HepG2 (cell line): ENCODE results near the gene FAM83C. TPM values are rescaled to one million over a fixed set of nuclear protein-coding genes. Genes with fewer than 3 reads are reported as not detected.

ENCODE experiments used
- BRCA1 ChIP-seq: sonication (generic); formaldehyde crosslinking; IDR thresholded peaks from 2 replicates; pipeline ENCODE4 v1.4.0; 2020; ENCODE audit warnings: missing genetic modification reagents
- MAF1 ChIP-seq: sonication (generic); formaldehyde crosslinking; IDR thresholded peaks from 2 replicates; pipeline ENCODE4 v1.5.0; 2020; ENCODE audit warnings: missing genetic modification reagents, borderline replicate concordance
- MIXL1 ChIP-seq: IDR thresholded peaks from 2 replicates; pipeline ENCODE4 v1.6.1; 2016
- POLR2G ChIP-seq: fragments of 200-400 bp; formaldehyde crosslinking; IDR thresholded peaks from 2 replicates; pipeline ENCODE4 v1.6.1; 2018; ENCODE audit warnings: mild to moderate bottlenecking, low read depth, low read length, moderate library complexity
- TBL1XR1 ChIP-seq: fragments of 150-350 bp; IDR thresholded peaks from 2 replicates; pipeline ENCODE4 v1.6.1; 2014; ENCODE audit warnings: borderline replicate concordance, low read length; ENCODE audit not compliant: partially characterized antibody
- TEAD2 ChIP-seq: sonication (generic); formaldehyde crosslinking; IDR thresholded peaks from 2 replicates; pipeline ENCODE4 v1.9.0; 2021; ENCODE audit warnings: missing genetic modification reagents
- TEAD3 ChIP-seq: optimal IDR thresholded peaks from 2 replicates; pipeline ENCODE3; 2016; ENCODE audit warnings: borderline replicate concordance
- ZBTB43 ChIP-seq: sonication (generic); formaldehyde crosslinking; conservative IDR thresholded peaks from 2 replicates; pipeline ENCODE4 v1.4.0; 2020; ENCODE audit warnings: missing genetic modification reagents
- ZNF3 ChIP-seq: IDR thresholded peaks from 2 replicates; pipeline ENCODE4 v1.7.0; 2017; ENCODE audit warnings: inconsistent platforms
- ZNF446 ChIP-seq: sonication (generic); formaldehyde crosslinking; IDR thresholded peaks from 2 replicates; pipeline ENCODE4 v1.5.0; 2020; ENCODE audit warnings: mild to moderate bottlenecking, missing genetic modification reagents
- ZNF83 ChIP-seq: sonication (generic); formaldehyde crosslinking; IDR thresholded peaks from 2 replicates; pipeline ENCODE4 v1.4.0; 2020; ENCODE audit warnings: missing genetic modification reagents, mild to moderate bottlenecking, borderline replicate concordance
- polyA plus RNA-seq, 8 experiments: library from polyadenylated mRNA; depleted of rRNA in 3 of 8; stranded (reverse) in 7 of 8; unstranded in 1 of 8; fragments of >200 nt; fragmentation: Illumina TruSeq in 4 of 8; extraction: Trizol in 4 of 8; gene quantifications; 2 replicates each; pipeline versions ENCODE4 v1.2.1 to v1.2.3, GENCODE V29; 2011 to 2016; ENCODE audit warnings: low read depth in 4 of 8, missing spikeins in 1 of 8, mixed read lengths in 1 of 8; ENCODE audit not compliant: insufficient read depth in 1 of 8
- total RNA-seq, 5 experiments: library from RNA; depleted of rRNA; stranded (reverse); fragments of >200 nt; fragmentation: Illumina TruSeq; extraction: Trizol; gene quantifications; 2 replicates each; pipeline ENCODE4 v1.2.3, GENCODE V29; 2016; ENCODE audit warnings: low read depth in 1 of 5
- TF ChIP-seq, protein P1 (sequence below): sonication (generic); formaldehyde crosslinking; IDR thresholded peaks from 2 replicates; pipeline ENCODE4 v1.8.0; 2022; ENCODE audit warnings: missing genetic modification reagents, low read depth, mild to moderate bottlenecking, borderline replicate concordance
- TF ChIP-seq, protein P2 (sequence below): fragments of 450-650 bp; IDR thresholded peaks from 2 replicates; pipeline ENCODE4 v1.6.1; 2017; ENCODE audit warnings: mild to moderate bottlenecking
- TF ChIP-seq, protein P3 (sequence below): sonication (generic); formaldehyde crosslinking; IDR thresholded peaks from 2 replicates; pipeline ENCODE4 v1.9.0; 2022; ENCODE audit warnings: missing genetic modification reagents, mild to moderate bottlenecking, borderline replicate concordance
- TF ChIP-seq, protein P4 (sequence below): sonication (generic); formaldehyde crosslinking; conservative IDR thresholded peaks from 2 replicates; pipeline ENCODE4 v1.8.1; 2023; ENCODE audit warnings: missing genetic modification reagents
- TF ChIP-seq, protein P5 (sequence below): sonication (generic); formaldehyde crosslinking; IDR thresholded peaks from 2 replicates; pipeline ENCODE4 v1.5.0; 2020; ENCODE audit warnings: mild to moderate bottlenecking, missing genetic modification reagents, borderline replicate concordance

The FAM83C gene
- total and polyA plus RNA-seq, 2 of the 13 experiments (the other 11 are each of a cell fraction or from before 2014, with no cell fraction given) = 0.04 TPM; not detected in 1

- TF ChIP-seq POLR2G (peak; percentile 45; the same call in 1 of the 2 replicates), MAF1 (CRISPR knock-in tag) (no peak), ZNF446 (CRISPR knock-in tag) (no peak), TEAD2 (CRISPR knock-in tag) (no peak), BRCA1 (0 out of 2 replicates have a peak, but pooled peaks have one; percentile 52), MIXL1 (CRISPR knock-in tag) (no peak), ZBTB43 (peak; percentile 46; the same call in 1 of the 2 replicates), TBL1XR1 (no peak), TEAD3 (CRISPR knock-in tag) (peak; percentile 81), ZNF83 (CRISPR knock-in tag) (no peak), ZNF3 (CRISPR knock-in tag) (no peak)
- TF ChIP-seq, protein P1, sequence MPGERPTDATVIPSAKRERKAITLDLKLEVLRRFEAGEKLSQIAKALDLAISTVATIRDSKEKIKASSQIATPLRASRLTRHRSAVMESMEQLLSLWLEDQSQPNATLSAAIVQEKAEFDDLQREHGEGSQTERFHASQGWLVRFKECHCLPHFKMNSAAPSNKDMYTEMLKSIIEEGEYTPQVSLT (CRISPR knock-in tag) = no peak
- TF ChIP-seq, protein P2, sequence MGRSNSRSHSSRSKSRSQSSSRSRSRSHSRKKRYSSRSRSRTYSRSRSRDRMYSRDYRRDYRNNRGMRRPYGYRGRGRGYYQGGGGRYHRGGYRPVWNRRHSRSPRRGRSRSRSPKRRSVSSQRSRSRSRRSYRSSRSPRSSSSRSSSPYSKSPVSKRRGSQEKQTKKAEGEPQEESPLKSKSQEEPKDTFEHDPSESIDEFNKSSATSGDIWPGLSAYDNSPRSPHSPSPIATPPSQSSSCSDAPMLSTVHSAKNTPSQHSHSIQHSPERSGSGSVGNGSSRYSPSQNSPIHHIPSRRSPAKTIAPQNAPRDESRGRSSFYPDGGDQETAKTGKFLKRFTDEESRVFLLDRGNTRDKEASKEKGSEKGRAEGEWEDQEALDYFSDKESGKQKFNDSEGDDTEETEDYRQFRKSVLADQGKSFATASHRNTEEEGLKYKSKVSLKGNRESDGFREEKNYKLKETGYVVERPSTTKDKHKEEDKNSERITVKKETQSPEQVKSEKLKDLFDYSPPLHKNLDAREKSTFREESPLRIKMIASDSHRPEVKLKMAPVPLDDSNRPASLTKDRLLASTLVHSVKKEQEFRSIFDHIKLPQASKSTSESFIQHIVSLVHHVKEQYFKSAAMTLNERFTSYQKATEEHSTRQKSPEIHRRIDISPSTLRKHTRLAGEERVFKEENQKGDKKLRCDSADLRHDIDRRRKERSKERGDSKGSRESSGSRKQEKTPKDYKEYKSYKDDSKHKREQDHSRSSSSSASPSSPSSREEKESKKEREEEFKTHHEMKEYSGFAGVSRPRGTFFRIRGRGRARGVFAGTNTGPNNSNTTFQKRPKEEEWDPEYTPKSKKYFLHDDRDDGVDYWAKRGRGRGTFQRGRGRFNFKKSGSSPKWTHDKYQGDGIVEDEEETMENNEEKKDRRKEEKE = no peak
- TF ChIP-seq, protein P3, sequence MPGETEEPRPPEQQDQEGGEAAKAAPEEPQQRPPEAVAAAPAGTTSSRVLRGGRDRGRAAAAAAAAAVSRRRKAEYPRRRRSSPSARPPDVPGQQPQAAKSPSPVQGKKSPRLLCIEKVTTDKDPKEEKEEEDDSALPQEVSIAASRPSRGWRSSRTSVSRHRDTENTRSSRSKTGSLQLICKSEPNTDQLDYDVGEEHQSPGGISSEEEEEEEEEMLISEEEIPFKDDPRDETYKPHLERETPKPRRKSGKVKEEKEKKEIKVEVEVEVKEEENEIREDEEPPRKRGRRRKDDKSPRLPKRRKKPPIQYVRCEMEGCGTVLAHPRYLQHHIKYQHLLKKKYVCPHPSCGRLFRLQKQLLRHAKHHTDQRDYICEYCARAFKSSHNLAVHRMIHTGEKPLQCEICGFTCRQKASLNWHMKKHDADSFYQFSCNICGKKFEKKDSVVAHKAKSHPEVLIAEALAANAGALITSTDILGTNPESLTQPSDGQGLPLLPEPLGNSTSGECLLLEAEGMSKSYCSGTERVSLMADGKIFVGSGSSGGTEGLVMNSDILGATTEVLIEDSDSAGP (CRISPR knock-in tag) = no peak
- TF ChIP-seq, protein P4, sequence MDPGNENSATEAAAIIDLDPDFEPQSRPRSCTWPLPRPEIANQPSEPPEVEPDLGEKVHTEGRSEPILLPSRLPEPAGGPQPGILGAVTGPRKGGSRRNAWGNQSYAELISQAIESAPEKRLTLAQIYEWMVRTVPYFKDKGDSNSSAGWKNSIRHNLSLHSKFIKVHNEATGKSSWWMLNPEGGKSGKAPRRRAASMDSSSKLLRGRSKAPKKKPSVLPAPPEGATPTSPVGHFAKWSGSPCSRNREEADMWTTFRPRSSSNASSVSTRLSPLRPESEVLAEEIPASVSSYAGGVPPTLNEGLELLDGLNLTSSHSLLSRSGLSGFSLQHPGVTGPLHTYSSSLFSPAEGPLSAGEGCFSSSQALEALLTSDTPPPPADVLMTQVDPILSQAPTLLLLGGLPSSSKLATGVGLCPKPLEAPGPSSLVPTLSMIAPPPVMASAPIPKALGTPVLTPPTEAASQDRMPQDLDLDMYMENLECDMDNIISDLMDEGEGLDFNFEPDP = no peak
- TF ChIP-seq, protein P5, sequence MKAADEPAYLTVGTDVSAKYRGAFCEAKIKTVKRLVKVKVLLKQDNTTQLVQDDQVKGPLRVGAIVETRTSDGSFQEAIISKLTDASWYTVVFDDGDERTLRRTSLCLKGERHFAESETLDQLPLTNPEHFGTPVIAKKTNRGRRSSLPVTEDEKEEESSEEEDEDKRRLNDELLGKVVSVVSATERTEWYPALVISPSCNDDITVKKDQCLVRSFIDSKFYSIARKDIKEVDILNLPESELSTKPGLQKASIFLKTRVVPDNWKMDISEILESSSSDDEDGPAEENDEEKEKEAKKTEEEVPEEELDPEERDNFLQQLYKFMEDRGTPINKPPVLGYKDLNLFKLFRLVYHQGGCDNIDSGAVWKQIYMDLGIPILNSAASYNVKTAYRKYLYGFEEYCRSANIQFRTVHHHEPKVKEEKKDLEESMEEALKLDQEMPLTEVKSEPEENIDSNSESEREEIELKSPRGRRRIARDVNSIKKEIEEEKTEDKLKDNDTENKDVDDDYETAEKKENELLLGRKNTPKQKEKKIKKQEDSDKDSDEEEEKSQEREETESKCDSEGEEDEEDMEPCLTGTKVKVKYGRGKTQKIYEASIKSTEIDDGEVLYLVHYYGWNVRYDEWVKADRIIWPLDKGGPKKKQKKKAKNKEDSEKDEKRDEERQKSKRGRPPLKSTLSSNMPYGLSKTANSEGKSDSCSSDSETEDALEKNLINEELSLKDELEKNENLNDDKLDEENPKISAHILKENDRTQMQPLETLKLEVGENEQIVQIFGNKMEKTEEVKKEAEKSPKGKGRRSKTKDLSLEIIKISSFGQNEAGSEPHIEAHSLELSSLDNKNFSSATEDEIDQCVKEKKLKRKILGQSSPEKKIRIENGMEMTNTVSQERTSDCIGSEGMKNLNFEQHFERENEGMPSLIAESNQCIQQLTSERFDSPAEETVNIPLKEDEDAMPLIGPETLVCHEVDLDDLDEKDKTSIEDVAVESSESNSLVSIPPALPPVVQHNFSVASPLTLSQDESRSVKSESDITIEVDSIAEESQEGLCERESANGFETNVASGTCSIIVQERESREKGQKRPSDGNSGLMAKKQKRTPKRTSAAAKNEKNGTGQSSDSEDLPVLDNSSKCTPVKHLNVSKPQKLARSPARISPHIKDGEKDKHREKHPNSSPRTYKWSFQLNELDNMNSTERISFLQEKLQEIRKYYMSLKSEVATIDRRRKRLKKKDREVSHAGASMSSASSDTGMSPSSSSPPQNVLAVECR (CRISPR knock-in tag) = no peak
These were observed 13.7 kb upstream of the FAM83C start (continued) for GRCh38 chr20:35305682-35306556.
